Activated CD4-positive, alpha-beta T cell treated with anti-CD3 and anti-CD28 coated beads, Interleukin-2, amount 10 ng/mL, durations not matched to agents 7 days and 5 days (primary cell): Measurements from ENCODE around the gene SHFL. TPM values are rescaled to one million over a fixed set of nuclear protein-coding genes. Genes with fewer than 3 reads are reported as not detected.

Experiments
- microRNA-seq: library from miRNA; unstranded; fragments of <30 nt; microRNA quantifications from one replicate; pipeline ENCODE4 v1.2.0, GENCODE V29; 2021; ENCODE audit warnings: borderline microRNAs expressed, borderline replicate concordance
- total RNA-seq, 2 experiments: library from RNA; stranded (reverse); gene quantifications; one replicate each; pipeline ENCODE4 v1.2.3, GENCODE V29; 2021

The SHFL gene
- total RNA-seq, 2 experiments from 2014 or later = 100 to 108 TPM

Small RNA genes lying within 50 kb of the gene (microRNA-seq; reads per million reads assigned to microRNA genes)
- gene MIR5589 = not detected

Other genes starting within 250 kb of the SHFL start
- gene OLFM2, start 149.8 kb upstream of the SHFL start, total RNA-seq = 10 to 100 TPM; 11.3 to 12.5 TPM
- under 1 TPM; 0.40 to 0.57 TPM for gene COL5A3, start 75.8 kb upstream of the SHFL start, total RNA-seq
- gene RDH8, start 72.8 kb upstream of the SHFL start, total RNA-seq = not detected
- 1 to 10 TPM in 1 of 2 experiments, under 1 TPM in 1; 0.99 to 1.3 TPM for gene ANGPTL6, start 16.4 kb downstream of the SHFL start, total RNA-seq
- 10 to 100 TPM; 77.8 to 77.9 TPM for gene PPAN, start 20.0 kb downstream of the SHFL start, total RNA-seq
- gene P2RY11, start 25.4 kb downstream of the SHFL start, total RNA-seq = 10 to 100 TPM; 39.1 to 43.1 TPM
- 100 to 1,000 TPM; 228 to 230 TPM for gene EIF3G, start 33.6 kb downstream of the SHFL start, total RNA-seq
- gene DNMT1, start 108.6 kb downstream of the SHFL start, total RNA-seq = 100 to 1,000 TPM; 375 to 404 TPM
- 1 to 10 TPM; 6.1 to 6.5 TPM for gene S1PR2, start 145.0 kb downstream of the SHFL start, total RNA-seq
- gene MRPL4, start 165.9 kb downstream of the SHFL start, total RNA-seq = 10 to 100 TPM; 58.7 to 67.9 TPM
- 1 to 10 TPM; 8.0 to 9.0 TPM for gene ICAM1, start 184.8 kb downstream of the SHFL start, total RNA-seq
- gene ICAM4, start 200.6 kb downstream of the SHFL start, total RNA-seq = 1 to 10 TPM; 1.4 to 1.8 TPM
- gene ICAM5, start 203.6 kb downstream of the SHFL start, total RNA-seq = under 1 TPM; 0.12 to 0.17 TPM
- 1 to 10 TPM; 1.6 to 3.4 TPM for gene ZGLP1, start 223.5 kb downstream of the SHFL start, total RNA-seq
- gene FDX2, start 229.7 kb downstream of the SHFL start, total RNA-seq = 1 to 10 TPM; 5.5 to 9.0 TPM
- 10 to 100 TPM; 69.3 to 75.6 TPM for gene RAVER1, start 247.2 kb downstream of the SHFL start, total RNA-seq